ENCODE results near the gene CHRNA5. TPM values are rescaled to one million over a fixed set of nuclear protein-coding genes. Genes with fewer than 3 reads are reported as not detected.

CHRNA5 gene
- total and polyA plus RNA-seq, 2 experiments from 2014 or later: 1.1 to 3.1 TPM

GRCh38 chr15:78615151-78615589 lies 49.9 kb downstream of the CHRNA5 start:
- Histone ChIP-seq H3K36me3 (replicated peaks; ENCODE audit: insufficient read depth, low read depth) (no peaks in the 10 kb centered on the region), H3K9me2 (replicated peaks; ENCODE audit: insufficient read depth) (no peaks in the 10 kb centered on the region), H3K4me1 (ENCODE audit: insufficient read depth) (no peaks in the 10 kb centered on the region), H3K27me3 (peaks cover 14% of the 10 kb centered on the region), H3K4me3 (no peak overlapping the region), H4K20me1 (ENCODE audit: insufficient read depth, poor library complexity, severe bottlenecking) (no peaks in the 10 kb centered on the region), H3K4me2 (no peak overlapping the region), H3K9me3 (ENCODE audit: low read depth) (no peaks in the 10 kb centered on the region), H2AFZ (no peak overlapping the region), H3K27ac (no peak overlapping the region), H3K79me2 (no peaks in the 10 kb centered on the region)
- TF ChIP-seq CTCF (IDR thresholded peaks at IDR 0.05; ENCODE audit: poor library complexity): no peak
- TF ChIP-seq EZH2 (IDR thresholded peaks at IDR 0.05; ENCODE audit: borderline replicate concordance): no peak
- TF ChIP-seq EZH2phosphoT487 (IDR thresholded peaks at IDR 0.05; ENCODE audit: low read depth, severe bottlenecking, unreplicated experiment): no peak
- no peak for DNase-seq (ENCODE audit: low spot score)
- 88% methylated on average over 3 of the region's 3 CpGs for WGBS (ENCODE audit: low lambda C conversion rate, missing lambda C conversion rate)

- H3K4me3 ChIP-seq: no peak overlapping the region
- DNase-seq (ENCODE audit: low spot score): no peak
- no peaks in the 10 kb centered on the region for H3K9me3 ChIP-seq (ENCODE audit: low read depth)
- no peaks in the 10 kb centered on the region for H3K4me1 ChIP-seq (ENCODE audit: insufficient read depth)
- H3K9me2 ChIP-seq (replicated peaks; ENCODE audit: insufficient read depth): no peaks in the 10 kb centered on the region
- H3K27ac ChIP-seq: no peak overlapping the region
- no peak overlapping the region for H2AFZ ChIP-seq
- H4K20me1 ChIP-seq (ENCODE audit: insufficient read depth, poor library complexity, severe bottlenecking): no peaks in the 10 kb centered on the region
- TF ChIP-seq CTCF (IDR thresholded peaks at IDR 0.05; ENCODE audit: poor library complexity) (no peak), EZH2 (IDR thresholded peaks at IDR 0.05; ENCODE audit: borderline replicate concordance) (no peak), EZH2phosphoT487 (IDR thresholded peaks at IDR 0.05; ENCODE audit: low read depth, severe bottlenecking, unreplicated experiment) (no peak)
- no peaks in the 10 kb centered on the region for H3K36me3 ChIP-seq (replicated peaks; ENCODE audit: insufficient read depth, low read depth)
- 86% methylated on average over 2 of the region's 2 CpGs for WGBS (ENCODE audit: low lambda C conversion rate, missing lambda C conversion rate)
- no peak overlapping the region for H3K4me2 ChIP-seq
- no peaks in the 10 kb centered on the region for H3K79me2 ChIP-seq
- peaks cover 26% of the 10 kb centered on the region for H3K27me3 ChIP-seq
Observed at GRCh38 chr15:78616506-78616905, 51.2 kb downstream of the CHRNA5 start.

- H3K27me3 ChIP-seq: peaks cover 32% of the 10 kb centered on the region
- WGBS (ENCODE audit: low lambda C conversion rate, missing lambda C conversion rate): 80% methylated on average over 7 of the region's 7 CpGs
- no peaks in the 10 kb centered on the region for H3K79me2 ChIP-seq
- no peaks in the 10 kb centered on the region for H3K9me2 ChIP-seq (replicated peaks; ENCODE audit: insufficient read depth)
- H3K9me3 ChIP-seq (ENCODE audit: low read depth): no peaks in the 10 kb centered on the region
- DNase-seq (ENCODE audit: low spot score): peak; percentile 2
- no peaks in the 10 kb centered on the region for H4K20me1 ChIP-seq (ENCODE audit: insufficient read depth, poor library complexity, severe bottlenecking)
- H3K4me2 ChIP-seq: no peak overlapping the region
- H3K36me3 ChIP-seq (replicated peaks; ENCODE audit: insufficient read depth, low read depth): no peaks in the 10 kb centered on the region
- TF ChIP-seq CTCF (IDR thresholded peaks at IDR 0.05; ENCODE audit: poor library complexity) (no peak), EZH2phosphoT487 (IDR thresholded peaks at IDR 0.05; ENCODE audit: low read depth, severe bottlenecking, unreplicated experiment) (no peak), EZH2 (IDR thresholded peaks at IDR 0.05; ENCODE audit: borderline replicate concordance) (no peak)
- H3K4me3 ChIP-seq: no peak overlapping the region
- H3K4me1 ChIP-seq (ENCODE audit: insufficient read depth): no peaks in the 10 kb centered on the region
- no peak overlapping the region for H3K27ac ChIP-seq
- H2AFZ ChIP-seq: no peak overlapping the region
Observed at GRCh38 chr15:78617076-78617475, 51.8 kb downstream of the CHRNA5 start.

- Histone ChIP-seq H3K27me3 (peaks cover 36% of the 10 kb centered on the region), H3K4me3 (no peak overlapping the region), H2AFZ (no peak overlapping the region), H3K4me1 (ENCODE audit: insufficient read depth) (no peaks in the 10 kb centered on the region), H4K20me1 (ENCODE audit: insufficient read depth, poor library complexity, severe bottlenecking) (no peaks in the 10 kb centered on the region), H3K79me2 (no peaks in the 10 kb centered on the region), H3K9me3 (ENCODE audit: low read depth) (no peaks in the 10 kb centered on the region), H3K9me2 (replicated peaks; ENCODE audit: insufficient read depth) (no peaks in the 10 kb centered on the region), H3K27ac (no peak overlapping the region), H3K4me2 (no peak overlapping the region), H3K36me3 (replicated peaks; ENCODE audit: insufficient read depth, low read depth) (no peaks in the 10 kb centered on the region)
- DNase-seq (ENCODE audit: low spot score): no peak
- TF ChIP-seq CTCF (IDR thresholded peaks at IDR 0.05; ENCODE audit: poor library complexity): no peak
- no peak for TF ChIP-seq EZH2 (IDR thresholded peaks at IDR 0.05; ENCODE audit: borderline replicate concordance)
- no peak for TF ChIP-seq EZH2phosphoT487 (IDR thresholded peaks at IDR 0.05; ENCODE audit: low read depth, severe bottlenecking, unreplicated experiment)
- WGBS (ENCODE audit: low lambda C conversion rate, missing lambda C conversion rate): 92% methylated on average over 5 of the region's 5 CpGs
Observed at GRCh38 chr15:78617516-78617915, 52.2 kb downstream of the CHRNA5 start.

All from hepatocyte (in vitro differentiated cells).